ENCODE measurements around the gene MACO1.

The MACO1 gene

GRCh38 chr1:25533775-25534409 lies 103.2 kb downstream of the MACO1 start:
- TF ChIP-seq CTCF (IDR thresholded peaks at IDR 0.05; ENCODE audit: extremely low read depth, insufficient read depth, missing control alignments): no peak
- DNase-seq (ENCODE audit: low spot score): no peak
- in situ Hi-C loops (cut with MboI; ENCODE audit: low pct_unique_long_range_greater_than_20kb, low sequenced_read_pairs, unreplicated experiment): no loop called here

GRCh38 chr1:25534410-25534788 lies 103.7 kb downstream of the MACO1 start:
- no peak for DNase-seq (ENCODE audit: low spot score)
- TF ChIP-seq CTCF (IDR thresholded peaks at IDR 0.05; ENCODE audit: extremely low read depth, insufficient read depth, missing control alignments): no peak
- in situ Hi-C loops (cut with MboI; ENCODE audit: low pct_unique_long_range_greater_than_20kb, low sequenced_read_pairs, unreplicated experiment): no loop called here

GRCh38 chr1:25536124-25536523 lies 105.4 kb downstream of the MACO1 start:
- DNase-seq (ENCODE audit: low spot score): no peak
- TF ChIP-seq CTCF (IDR thresholded peaks at IDR 0.05; ENCODE audit: extremely low read depth, insufficient read depth, missing control alignments): no peak
- in situ Hi-C loops (cut with MboI; ENCODE audit: low pct_unique_long_range_greater_than_20kb, low sequenced_read_pairs, unreplicated experiment): no loop called here

- in situ Hi-C loops (cut with MboI; ENCODE audit: low pct_unique_long_range_greater_than_20kb, low sequenced_read_pairs, unreplicated experiment): no loop called here
- DNase-seq (ENCODE audit: low spot score): no peak
- TF ChIP-seq CTCF (IDR thresholded peaks at IDR 0.05; ENCODE audit: extremely low read depth, insufficient read depth, missing control alignments): no peak
These were observed 106.6 kb downstream of the MACO1 start for GRCh38 chr1:25537153-25537831.

- no peak for TF ChIP-seq CTCF (IDR thresholded peaks at IDR 0.05; ENCODE audit: extremely low read depth, insufficient read depth, missing control alignments)
- DNase-seq (ENCODE audit: low spot score): no peak
- in situ Hi-C loops (cut with MboI; ENCODE audit: low pct_unique_long_range_greater_than_20kb, low sequenced_read_pairs, unreplicated experiment): no loop called here
These were observed 107.6 kb downstream of the MACO1 start for GRCh38 chr1:25538191-25538767.

- DNase-seq (ENCODE audit: low spot score): no peak
- no peak for TF ChIP-seq CTCF (IDR thresholded peaks at IDR 0.05; ENCODE audit: extremely low read depth, insufficient read depth, missing control alignments)
- in situ Hi-C loops (cut with MboI; ENCODE audit: low pct_unique_long_range_greater_than_20kb, low sequenced_read_pairs, unreplicated experiment): no loop called here
These were observed 110.1 kb downstream of the MACO1 start for GRCh38 chr1:25540750-25541342.

All from GM13977 (cell line).